HCT116 (cell line): ENCODE measurements around the gene ARHGAP5. TPM values are rescaled to one million over a fixed set of nuclear protein-coding genes. Genes with fewer than 3 reads are reported as not detected.

ENCODE experiments used
- ATAC-seq: fragments of 200-7000 bp; cut with Tn5 transposase; 2 replicates; pipeline ENCODE4 v1.9.1; 2020; ENCODE audit warnings: mild to moderate bottlenecking, moderate library complexity
- BruUV-seq: library from RNA; stranded (reverse); fragments of 400-500 nt; replicated peaks from 2 replicates; lab custom pipeline; 2021; lab: Mats Ljungman, UMichigan
- CTCF ChIA-PET: fragments of 300-600 bp; sonication (Branson Sonifier 250); formaldehyde crosslinking; loops from one replicate; lab custom pipeline; 2021; ENCODE audit warnings: antibody characterized with exemption; lab: Charles Lee
- POLR2A ChIA-PET: fragments of 300-600, 350-600 bp; sonication (Branson Sonifier 250); formaldehyde crosslinking; loops from one replicate; lab custom pipeline; 2021; ENCODE audit warnings: antibody characterized with exemption; lab: Charles Lee
- RAD21 ChIA-PET, 2 experiments: fragments of 300-600 bp; sonication (Branson Sonifier 250); formaldehyde crosslinking; loops; one replicate each; lab custom pipeline; 2023; ENCODE audit warnings: low total read pairs in 2 of 2; ENCODE audit not compliant: uncharacterized antibody in 2 of 2, unreplicated experiment in 2 of 2, low non-redundant PET in 1 of 2; lab: Charles Lee
- DNase-seq: peaks from one replicate; pipeline ENCODE4 v3.0.0-alpha.2; 2010; ENCODE audit warnings: low read depth, low spot score
- H2AFZ ChIP-seq: fragments of 200-600 bp; shearing (Covaris generic), sonication (generic); 2 replicates; pipeline ENCODE4 v1.6.1; 2017; ENCODE audit warnings: low read depth, mixed run types, mixed read lengths, antibody characterized with exemption, low read length; ENCODE audit not compliant: poor library complexity, severe bottlenecking
- H3K27ac ChIP-seq: 2 replicates; pipeline ENCODE4 v1.5.1; 2012; ENCODE audit warnings: low read depth, low read length
- H3K27me3 ChIP-seq: fragments of 200-600 bp; sonication (generic); 2 replicates; pipeline ENCODE4 v1.6.1; 2016; ENCODE audit warnings: mixed run types, low read length, mixed read lengths; ENCODE audit not compliant: insufficient read depth
- H3K36me3 ChIP-seq, 2 experiments: fragments of 200-500 bp in 1 of 2; fragments of 200-600 bp in 1 of 2; sonication (Bioruptor generic) in 1 of 2; sonication (generic) in 1 of 2; 2 replicates each; pipeline versions ENCODE4 v1.5.1 to v1.6.1; 2014 to 2016; ENCODE audit warnings: low read length in 2 of 2, inconsistent platforms in 1 of 2, mixed read lengths in 1 of 2, mixed run types in 1 of 2; ENCODE audit not compliant: insufficient read depth in 2 of 2, control insufficient read depth in 1 of 2
- H3K4me1 ChIP-seq, 2 experiments: fragments of 200-600 bp in 1 of 2; sonication (generic) in 1 of 2; 2 replicates each; pipeline versions ENCODE4 v1.5.1 to v1.6.1; 2012 to 2017; ENCODE audit warnings: low read length in 2 of 2, inconsistent platforms in 1 of 2, mild to moderate bottlenecking in 1 of 2, mixed read lengths in 1 of 2, mixed run types in 1 of 2, moderate library complexity in 1 of 2; ENCODE audit not compliant: insufficient read depth in 2 of 2, control insufficient read depth in 1 of 2
- H3K4me2 ChIP-seq: fragments of 200-600 bp; sonication (generic); 2 replicates; pipeline ENCODE4 v1.6.1; 2017; ENCODE audit warnings: mixed run types, low read length, mixed read lengths
- H3K4me3 ChIP-seq, 2 experiments: fragments of 200-600 bp in 1 of 2; sonication (generic) in 1 of 2; replicated peaks in 1 of 2; 2 replicates each; pipeline ENCODE4 v1.5.1; 2011 to 2016; ENCODE audit warnings: low read length in 2 of 2, control low read depth in 1 of 2, low read depth in 1 of 2, mild to moderate bottlenecking in 1 of 2, mixed read lengths in 1 of 2, mixed run types in 1 of 2
- H3K79me2 ChIP-seq: fragments of 200-600 bp; sonication (generic); 2 replicates; pipeline ENCODE4 v1.6.1; 2017; ENCODE audit warnings: mild to moderate bottlenecking, mixed run types, low read length, moderate library complexity, mixed read lengths; ENCODE audit not compliant: insufficient read depth
- H3K9ac ChIP-seq: fragments of 200-600 bp; sonication (generic); 2 replicates; pipeline ENCODE4 v1.6.1; 2016; ENCODE audit warnings: low read length, mixed read lengths
- H3K9me2 ChIP-seq: fragments of 200-600 bp; sonication (generic), shearing (Covaris generic); 2 replicates; pipeline ENCODE4 v1.6.1; 2017; ENCODE audit warnings: mixed run types, mild to moderate bottlenecking, moderate library complexity; ENCODE audit not compliant: insufficient read depth
- H3K9me3 ChIP-seq, 2 experiments: fragments of 200-500 bp in 1 of 2; fragments of 200-600 bp in 1 of 2; sonication (Bioruptor generic) in 1 of 2; sonication (generic) in 1 of 2; 2 replicates each; pipeline ENCODE4 v1.6.1; 2014 to 2017; ENCODE audit warnings: low read length in 2 of 2, mixed read lengths in 2 of 2, inconsistent platforms in 1 of 2, low read depth in 1 of 2, mild to moderate bottlenecking in 1 of 2, mixed run types in 1 of 2, moderate library complexity in 1 of 2; ENCODE audit not compliant: control insufficient read depth in 1 of 2, insufficient read depth in 1 of 2
- H4K20me1 ChIP-seq: fragments of 200-600 bp; sonication (generic), shearing (Covaris generic); 2 replicates; pipeline ENCODE4 v1.6.1; 2017; ENCODE audit warnings: mixed run types, mild to moderate bottlenecking, moderate library complexity; ENCODE audit not compliant: insufficient read depth
- CEBPB ChIP-seq: IDR thresholded peaks from 2 replicates; pipeline ENCODE4 v1.6.1; 2012; ENCODE audit warnings: low read depth
- EGR1 ChIP-seq: IDR thresholded peaks from 2 replicates; pipeline ENCODE4 v1.6.1; 2012; ENCODE audit warnings: low read depth
- ELF1 ChIP-seq: IDR thresholded peaks from 2 replicates; pipeline ENCODE4 v1.6.1; 2012; ENCODE audit warnings: low read depth, borderline replicate concordance
- EZH2 ChIP-seq: fragments of 200-600 bp; sonication (generic); IDR thresholded peaks from 2 replicates; pipeline ENCODE4 v1.6.1; 2017; ENCODE audit warnings: antibody characterized with exemption, mixed run types
- JUND ChIP-seq: IDR thresholded peaks from 2 replicates; pipeline ENCODE4 v1.6.1; 2012
- POLR2A ChIP-seq: IDR thresholded peaks from 2 replicates; pipeline ENCODE4 v1.7.0; 2011; ENCODE audit warnings: borderline replicate concordance; ENCODE audit not compliant: insufficient read depth, insufficient read length; ENCODE audit errors: extremely low read depth
- POLR2AphosphoS5 ChIP-seq: IDR thresholded peaks from 2 replicates; pipeline ENCODE4 v1.6.1; 2011; ENCODE audit warnings: mild to moderate bottlenecking, low read depth, low read length, moderate library complexity
- REST ChIP-seq: IDR thresholded peaks from 2 replicates; pipeline ENCODE4 v1.6.1; 2012; ENCODE audit warnings: low read depth
- SIN3A ChIP-seq: IDR thresholded peaks from 2 replicates; pipeline ENCODE4 v1.6.1; 2012; ENCODE audit warnings: low read depth
- SP1 ChIP-seq: IDR thresholded peaks from 2 replicates; pipeline ENCODE4 v1.6.1; 2012; ENCODE audit warnings: low read depth
- SRF ChIP-seq: IDR thresholded peaks from 2 replicates; pipeline ENCODE4 v1.6.1; 2012; ENCODE audit warnings: low read depth
- TCF7L2 ChIP-seq: IDR thresholded peaks from 2 replicates; pipeline ENCODE4 v1.7.0; 2011; ENCODE audit warnings: borderline replicate concordance, inconsistent platforms; ENCODE audit not compliant: insufficient read depth, insufficient read length; ENCODE audit errors: extremely low read depth
- ZFX ChIP-seq: fragments of 450-650 bp; IDR thresholded peaks from 2 replicates; pipeline ENCODE4 v1.6.1; 2017
- intact Hi-C: fragments of 100-400 bp; cut with micrococcal nuclease; formaldehyde crosslinking; loops from 2 replicates; pipeline ENCODE4 v1.10.0; 2022
- total RNA-seq: library from RNA; stranded (reverse); gene quantifications from one replicate; pipeline ENCODE4 v1.2.1, GENCODE V29; 2021; ENCODE audit not compliant: unreplicated experiment
- TF ChIP-seq, protein P1 (sequence below): IDR thresholded peaks from 2 replicates; pipeline ENCODE4 v1.6.1; 2011; ENCODE audit warnings: mild to moderate bottlenecking, low read length, moderate library complexity; ENCODE audit not compliant: insufficient replicate concordance; ENCODE audit errors: extremely low read depth
- TF ChIP-seq, protein P2 (sequence below): IDR thresholded peaks from 2 replicates; pipeline ENCODE4 v1.6.1; 2012
- TF ChIP-seq, protein P3 (sequence below): IDR thresholded peaks from 2 replicates; pipeline ENCODE4 v1.6.1; 2012

ARHGAP5 gene
- total RNA-seq, 1 experiment from 2014 or later, result 66.7 TPM

DNA sequence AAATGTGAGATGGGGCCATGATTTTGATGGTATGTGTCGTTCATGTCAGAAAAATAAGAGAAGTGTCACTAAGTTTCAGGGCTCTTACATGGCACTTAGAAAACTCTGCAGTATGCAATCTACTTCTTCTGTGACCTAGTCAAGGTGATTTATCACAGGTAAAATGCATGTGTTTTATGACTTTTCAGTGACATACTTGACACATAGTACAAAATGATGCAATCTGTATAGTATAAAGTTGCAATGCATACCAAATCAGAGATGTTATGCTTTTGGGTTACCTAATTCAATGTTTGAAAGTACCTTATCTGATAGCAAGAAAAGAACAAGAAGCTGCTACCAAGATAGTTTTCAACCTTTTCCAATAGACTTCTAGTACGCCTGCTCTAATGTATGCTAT, 21.9 kb upstream of the ARHGAP5 start:
- Histone ChIP-seq H3K27me3 (no peaks in the 10 kb centered on the region), H3K36me3 (no peaks in the 10 kb centered on the region), H3K4me2 (no peak overlapping the region), H3K79me2 (no peaks in the 10 kb centered on the region), H3K27ac (no peak overlapping the region), H3K9me2 (no peaks in the 10 kb centered on the region), H3K9me3 (no peaks in the 10 kb centered on the region), H3K9ac (no peak overlapping the region), H3K4me3 (no peak overlapping the region), H3K4me1 (no peaks in the 10 kb centered on the region), H2AFZ (no peak overlapping the region), H4K20me1 (no peaks in the 10 kb centered on the region)
- CTCF ChIA-PET, result no interaction called here
- intact Hi-C loops, result no loop called here
- POLR2A ChIA-PET, result no interaction called here
- RAD21 ChIA-PET, result no interaction called here
- ATAC-seq (no peak), DNase-seq (no peak)
- TF ChIP-seq, protein P1, sequence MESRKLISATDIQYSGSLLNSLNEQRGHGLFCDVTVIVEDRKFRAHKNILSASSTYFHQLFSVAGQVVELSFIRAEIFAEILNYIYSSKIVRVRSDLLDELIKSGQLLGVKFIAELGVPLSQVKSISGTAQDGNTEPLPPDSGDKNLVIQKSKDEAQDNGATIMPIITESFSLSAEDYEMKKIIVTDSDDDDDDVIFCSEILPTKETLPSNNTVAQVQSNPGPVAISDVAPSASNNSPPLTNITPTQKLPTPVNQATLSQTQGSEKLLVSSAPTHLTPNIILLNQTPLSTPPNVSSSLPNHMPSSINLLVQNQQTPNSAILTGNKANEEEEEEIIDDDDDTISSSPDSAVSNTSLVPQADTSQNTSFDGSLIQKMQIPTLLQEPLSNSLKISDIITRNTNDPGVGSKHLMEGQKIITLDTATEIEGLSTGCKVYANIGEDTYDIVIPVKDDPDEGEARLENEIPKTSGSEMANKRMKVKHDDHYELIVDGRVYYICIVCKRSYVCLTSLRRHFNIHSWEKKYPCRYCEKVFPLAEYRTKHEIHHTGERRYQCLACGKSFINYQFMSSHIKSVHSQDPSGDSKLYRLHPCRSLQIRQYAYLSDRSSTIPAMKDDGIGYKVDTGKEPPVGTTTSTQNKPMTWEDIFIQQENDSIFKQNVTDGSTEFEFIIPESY, result no peak
- TF ChIP-seq, protein P2, sequence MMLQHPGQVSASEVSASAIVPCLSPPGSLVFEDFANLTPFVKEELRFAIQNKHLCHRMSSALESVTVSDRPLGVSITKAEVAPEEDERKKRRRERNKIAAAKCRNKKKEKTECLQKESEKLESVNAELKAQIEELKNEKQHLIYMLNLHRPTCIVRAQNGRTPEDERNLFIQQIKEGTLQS, result no peak
- TF ChIP-seq POLR2A (no peak), EZH2 (no peak), SP1 (no peak), REST (no peak), ELF1 (no peak), CEBPB (no peak), EGR1 (no peak), ZFX (no peak), TCF7L2 (no peak), SIN3A (no peak), SRF (no peak), POLR2AphosphoS5 (no peak), JUND (no peak)
- TF ChIP-seq, protein P3, sequence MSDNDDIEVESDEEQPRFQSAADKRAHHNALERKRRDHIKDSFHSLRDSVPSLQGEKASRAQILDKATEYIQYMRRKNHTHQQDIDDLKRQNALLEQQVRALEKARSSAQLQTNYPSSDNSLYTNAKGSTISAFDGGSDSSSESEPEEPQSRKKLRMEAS, result no peak
- BruUV-seq, result no TSS peak
